ENCODE data around the gene ITGA5. TPM values are rescaled to one million over a fixed set of nuclear protein-coding genes. Genes with fewer than 3 reads are reported as not detected.

Gene ITGA5
- total RNA-seq, 1 experiment from 2014 or later = 8.0 TPM

GRCh38 chr12:54460317-54460923, 41.4 kb upstream of the ITGA5 start:
- DNase-seq = no peak
- intact Hi-C loops (cut with micrococcal nuclease; ENCODE audit: unreplicated experiment) = no loop called here
- TF ChIP-seq, protein P1, sequence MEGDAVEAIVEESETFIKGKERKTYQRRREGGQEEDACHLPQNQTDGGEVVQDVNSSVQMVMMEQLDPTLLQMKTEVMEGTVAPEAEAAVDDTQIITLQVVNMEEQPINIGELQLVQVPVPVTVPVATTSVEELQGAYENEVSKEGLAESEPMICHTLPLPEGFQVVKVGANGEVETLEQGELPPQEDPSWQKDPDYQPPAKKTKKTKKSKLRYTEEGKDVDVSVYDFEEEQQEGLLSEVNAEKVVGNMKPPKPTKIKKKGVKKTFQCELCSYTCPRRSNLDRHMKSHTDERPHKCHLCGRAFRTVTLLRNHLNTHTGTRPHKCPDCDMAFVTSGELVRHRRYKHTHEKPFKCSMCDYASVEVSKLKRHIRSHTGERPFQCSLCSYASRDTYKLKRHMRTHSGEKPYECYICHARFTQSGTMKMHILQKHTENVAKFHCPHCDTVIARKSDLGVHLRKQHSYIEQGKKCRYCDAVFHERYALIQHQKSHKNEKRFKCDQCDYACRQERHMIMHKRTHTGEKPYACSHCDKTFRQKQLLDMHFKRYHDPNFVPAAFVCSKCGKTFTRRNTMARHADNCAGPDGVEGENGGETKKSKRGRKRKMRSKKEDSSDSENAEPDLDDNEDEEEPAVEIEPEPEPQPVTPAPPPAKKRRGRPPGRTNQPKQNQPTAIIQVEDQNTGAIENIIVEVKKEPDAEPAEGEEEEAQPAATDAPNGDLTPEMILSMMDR (IDR thresholded peaks at IDR 0.05; ENCODE audit: unreplicated experiment) = no peak
- BruUV-seq (replicated peaks) = no TSS peak
- H3K4me3 Mint-ChIP-seq (ENCODE audit: low read depth, unreplicated experiment) = no peak overlapping the region
- no peak overlapping the region for H3K27ac Mint-ChIP-seq (ENCODE audit: unreplicated experiment)
- H3K9me3 Mint-ChIP-seq (ENCODE audit: low read depth, unreplicated experiment) = no peaks in the 10 kb centered on the region
- peaks cover 7% of the 10 kb centered on the region for H3K36me3 Mint-ChIP-seq (ENCODE audit: insufficient read depth, unreplicated experiment)
- H3K4me1 Mint-ChIP-seq (ENCODE audit: low read depth, unreplicated experiment) = no peaks in the 10 kb centered on the region
- no peaks in the 10 kb centered on the region for H3K27me3 Mint-ChIP-seq (ENCODE audit: unreplicated experiment)
- CTCF ChIA-PET = interaction anchor here (1.0 kb wide), 1 partner anchor 9 kb away, joined by 5 read pairs; no protein-coding TSS in a partner anchor

- no TSS peak for BruUV-seq (replicated peaks)
- CTCF ChIA-PET = interaction anchor here (0.6 kb wide), 1 partner anchor 135 kb away, joined by 3 read pairs; no protein-coding TSS in a partner anchor
- Mint-ChIP-seq H3K27ac (ENCODE audit: unreplicated experiment) (no peak overlapping the region), H3K9me3 (ENCODE audit: low read depth, unreplicated experiment) (no peaks in the 10 kb centered on the region), H3K36me3 (ENCODE audit: insufficient read depth, unreplicated experiment) (peaks cover 7% of the 10 kb centered on the region), H3K27me3 (ENCODE audit: unreplicated experiment) (no peaks in the 10 kb centered on the region), H3K4me3 (ENCODE audit: low read depth, unreplicated experiment) (no peak overlapping the region), H3K4me1 (ENCODE audit: low read depth, unreplicated experiment) (no peaks in the 10 kb centered on the region)
- TF ChIP-seq, protein P1 (IDR thresholded peaks at IDR 0.05; ENCODE audit: unreplicated experiment) = no peak
- intact Hi-C loops (cut with micrococcal nuclease; ENCODE audit: unreplicated experiment) = no loop called here
- no peak for DNase-seq
These were observed 40.3 kb upstream of the ITGA5 start for GRCh38 chr12:54459355-54459754.

- intact Hi-C loops (cut with micrococcal nuclease; ENCODE audit: unreplicated experiment) = no loop called here
- Mint-ChIP-seq H3K27me3 (ENCODE audit: unreplicated experiment) (no peaks in the 10 kb centered on the region), H3K4me1 (ENCODE audit: low read depth, unreplicated experiment) (no peaks in the 10 kb centered on the region), H3K9me3 (ENCODE audit: low read depth, unreplicated experiment) (no peaks in the 10 kb centered on the region), H3K27ac (ENCODE audit: unreplicated experiment) (no peak overlapping the region), H3K4me3 (ENCODE audit: low read depth, unreplicated experiment) (no peak overlapping the region), H3K36me3 (ENCODE audit: insufficient read depth, unreplicated experiment) (peaks cover 7% of the 10 kb centered on the region)
- CTCF ChIA-PET = no interaction called here
- BruUV-seq (replicated peaks) = no TSS peak
- TF ChIP-seq, protein P1 (IDR thresholded peaks at IDR 0.05; ENCODE audit: unreplicated experiment) = no peak
- DNase-seq = no peak
These were observed 36.8 kb upstream of the ITGA5 start for GRCh38 chr12:54455760-54456469.

DNA sequence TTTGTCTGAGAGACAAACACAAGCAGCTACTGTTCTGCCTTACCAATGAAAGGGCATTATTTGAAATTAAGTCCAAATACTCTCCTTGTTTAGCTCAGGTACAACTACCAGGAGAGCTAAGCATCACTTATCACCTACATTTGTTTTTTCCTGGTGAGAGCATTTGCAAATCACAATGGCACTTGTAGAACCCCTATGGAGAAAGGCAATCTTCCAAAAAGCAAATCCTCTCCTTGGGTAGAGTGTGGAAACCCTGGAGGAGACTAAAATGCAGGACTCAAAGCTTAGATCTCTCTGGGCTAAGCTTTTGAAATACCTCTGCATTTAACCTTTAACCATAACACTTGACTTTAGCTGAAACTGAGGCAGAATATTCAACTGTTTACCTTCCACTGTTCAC, 33.6 kb upstream of the ITGA5 start:
- TF ChIP-seq, protein P1 (IDR thresholded peaks at IDR 0.05; ENCODE audit: unreplicated experiment) = no peak
- CTCF ChIA-PET = interaction anchor here (1.2 to 1.3 kb wide), 2 partner anchors 13 to 53 kb away, joined by 3 read pairs; no protein-coding TSS in a partner anchor
- Mint-ChIP-seq H3K36me3 (ENCODE audit: insufficient read depth, unreplicated experiment) (no peaks in the 10 kb centered on the region), H3K27me3 (ENCODE audit: unreplicated experiment) (no peaks in the 10 kb centered on the region), H3K9me3 (ENCODE audit: low read depth, unreplicated experiment) (no peaks in the 10 kb centered on the region), H3K27ac (ENCODE audit: unreplicated experiment) (no peak overlapping the region), H3K4me3 (ENCODE audit: low read depth, unreplicated experiment) (no peak overlapping the region), H3K4me1 (ENCODE audit: low read depth, unreplicated experiment) (no peaks in the 10 kb centered on the region)
- BruUV-seq (replicated peaks) = no TSS peak
- no peak for DNase-seq
- intact Hi-C loops (cut with micrococcal nuclease; ENCODE audit: unreplicated experiment) = no loop called here
